ENCODE results near the gene HSPA12A.

Gene HSPA12A

GRCh38 chr10:116633216-116633600, 109.2 kb downstream of the HSPA12A start:
- in situ Hi-C loops (cut with MboI; ENCODE audit: low sequenced_read_pairs): no loop called here

- in situ Hi-C loops (cut with MboI; ENCODE audit: low sequenced_read_pairs): no loop called here
Observed at GRCh38 chr10:116632596-116633215, 109.7 kb downstream of the HSPA12A start.

DNA sequence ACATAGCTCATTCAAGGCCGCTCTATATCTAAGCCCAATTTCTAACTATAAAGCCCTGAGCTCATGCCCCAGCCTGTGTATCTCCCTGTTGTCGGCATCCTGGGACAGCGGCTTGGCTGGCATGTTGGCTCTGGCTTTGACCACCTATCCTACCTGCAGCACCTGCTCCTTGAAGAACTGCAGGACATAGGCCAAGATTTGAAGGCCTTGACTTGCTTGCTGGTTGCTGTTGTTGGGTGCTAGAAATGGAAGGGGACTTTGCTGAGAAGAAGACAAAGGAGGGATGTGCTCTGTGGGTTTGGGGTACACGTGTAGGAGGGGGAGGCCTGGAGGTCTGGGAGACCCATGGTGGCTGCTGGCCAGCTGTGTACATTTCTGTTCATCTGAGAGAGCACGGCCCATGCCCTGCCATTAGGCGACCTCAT, 110.5 kb downstream of the HSPA12A start:
- in situ Hi-C loops (cut with MboI; ENCODE audit: low sequenced_read_pairs): no loop called here

DNA sequence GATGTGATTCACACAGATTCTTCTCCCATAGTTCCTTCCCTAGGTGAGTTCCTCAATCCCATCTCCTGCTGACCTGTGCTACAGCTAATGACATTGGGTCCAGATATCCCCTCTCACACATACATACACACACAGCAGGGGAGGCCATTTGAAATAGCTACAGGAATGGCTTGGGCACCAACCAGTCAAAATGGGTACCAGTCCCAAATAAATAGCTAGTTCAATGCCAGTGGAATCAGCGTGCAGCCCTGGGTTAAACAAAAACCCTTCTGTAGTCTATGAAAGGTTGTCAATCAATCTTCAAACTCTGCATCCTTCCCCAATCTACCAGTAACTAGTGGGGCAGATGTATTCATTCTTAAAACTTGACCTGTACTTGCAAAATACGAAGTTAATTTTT, 112.3 kb downstream of the HSPA12A start:
- in situ Hi-C loops (cut with MboI; ENCODE audit: low sequenced_read_pairs): no loop called here

DNA sequence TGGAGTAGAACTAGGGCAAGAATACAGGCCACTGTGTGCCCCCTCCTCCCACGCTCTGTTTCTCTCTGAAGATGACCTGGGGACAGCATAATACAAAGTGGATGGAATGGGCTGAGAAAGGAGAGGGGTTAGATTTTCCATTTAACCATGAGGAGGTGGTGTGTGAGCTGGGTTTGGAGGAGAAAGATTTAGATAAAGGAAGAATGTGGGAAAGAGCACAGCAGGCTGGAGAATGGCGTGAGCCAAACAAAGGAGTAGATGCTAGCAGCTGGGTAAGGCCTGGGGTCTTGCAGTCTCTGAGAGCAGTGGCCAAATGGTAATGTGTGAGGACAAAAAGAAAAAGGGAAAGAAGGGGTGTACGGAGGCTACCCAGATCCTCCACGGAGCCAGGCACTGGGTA, 113.0 kb downstream of the HSPA12A start:
- in situ Hi-C loops (cut with MboI; ENCODE audit: low sequenced_read_pairs): no loop called here

DNA sequence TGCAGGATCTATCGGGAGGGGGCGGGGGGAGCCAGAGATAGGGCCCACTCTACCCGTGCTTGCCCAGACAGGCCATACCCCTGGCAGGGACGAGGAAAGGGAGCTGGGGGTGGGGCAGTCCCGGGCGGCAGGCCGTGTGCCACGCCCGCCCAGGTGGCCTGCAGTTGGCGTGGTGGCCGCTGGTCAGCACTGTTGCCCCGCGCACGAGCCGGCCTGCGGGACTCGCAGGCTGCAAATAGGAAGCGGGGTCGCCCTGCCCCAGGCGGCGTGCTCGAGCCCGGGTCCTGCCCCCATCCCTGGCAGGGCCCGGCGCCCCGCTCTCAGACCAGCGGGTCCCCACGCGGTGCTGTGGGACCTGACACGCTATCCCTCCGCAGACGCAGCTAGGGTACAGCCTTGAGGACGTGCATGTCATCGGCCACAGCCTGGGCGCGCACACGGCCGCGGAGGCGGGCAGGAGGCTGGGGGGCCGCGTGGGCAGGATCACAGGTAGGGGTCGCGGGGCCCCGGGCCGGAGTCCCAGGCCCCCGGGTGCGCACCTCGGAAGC, 114.9 kb downstream of the HSPA12A start:
- in situ Hi-C loops (cut with MboI; ENCODE audit: low sequenced_read_pairs): no loop called here

GRCh38 chr10:116626815-116627214, 115.6 kb downstream of the HSPA12A start:
- in situ Hi-C loops (cut with MboI; ENCODE audit: low sequenced_read_pairs): no loop called here

DNA sequence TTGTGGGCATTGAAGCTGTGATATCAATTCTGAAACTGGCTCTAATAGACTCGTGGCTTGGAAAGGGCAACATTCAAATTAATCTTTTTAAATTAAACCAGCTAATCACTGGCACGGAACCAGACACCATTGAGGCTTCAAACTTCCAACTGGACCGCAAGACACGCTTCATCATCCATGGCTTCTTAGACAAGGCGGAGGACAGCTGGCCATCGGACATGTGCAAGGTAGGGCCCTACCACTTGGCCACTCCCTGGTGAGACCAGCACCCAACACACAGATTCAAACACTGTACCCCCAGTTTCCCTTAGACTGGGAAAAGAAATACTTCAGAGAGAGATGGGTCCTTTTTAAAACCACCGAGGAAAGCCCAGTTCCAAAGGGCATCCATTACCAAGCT, 116.5 kb downstream of the HSPA12A start:
- in situ Hi-C loops (cut with MboI; ENCODE audit: low sequenced_read_pairs): no loop called here

DNA sequence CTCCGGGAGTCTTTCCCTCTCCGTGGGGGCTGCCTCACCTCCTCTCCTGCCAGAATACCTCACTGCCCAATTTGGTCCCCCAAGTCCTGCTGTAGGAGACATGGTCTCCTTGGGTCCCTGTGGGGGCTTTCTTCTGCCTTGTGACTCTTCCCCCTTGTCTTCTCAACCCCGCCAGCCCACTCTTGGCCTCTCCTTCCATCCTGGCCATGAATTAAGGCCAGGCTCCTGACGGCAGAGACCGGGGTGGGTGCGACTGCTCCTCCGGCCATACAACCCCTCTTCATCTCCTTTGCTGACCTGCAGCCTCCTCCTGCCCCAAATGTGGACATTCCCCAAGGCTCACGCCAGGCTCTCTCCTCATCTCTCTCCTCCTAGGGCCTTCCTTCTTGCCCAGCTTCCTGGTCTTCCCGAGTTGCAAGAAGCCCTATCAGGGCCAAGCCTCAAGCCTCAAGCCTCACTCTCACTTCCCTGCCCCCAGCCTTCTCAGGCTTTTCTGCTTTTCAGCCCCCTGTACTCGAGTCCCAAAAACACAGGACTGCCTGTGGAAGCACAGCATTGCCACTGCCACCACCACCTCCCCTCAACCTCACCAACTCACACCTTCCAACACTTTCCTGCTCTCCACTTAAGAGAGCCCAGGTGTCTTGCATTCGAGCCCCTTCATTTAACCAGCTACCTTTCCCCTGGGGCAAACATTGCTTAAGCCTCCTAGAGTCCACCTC, 120.3 kb downstream of the HSPA12A start:
- in situ Hi-C loops (cut with MboI; ENCODE audit: low sequenced_read_pairs): no loop called here

GRCh38 chr10:116621476-116621875, 120.9 kb downstream of the HSPA12A start:
- in situ Hi-C loops (cut with MboI; ENCODE audit: low sequenced_read_pairs): no loop called here

All from HL-60/S4 (cell line).